SJCRH30 (cell line): Measurements from ENCODE around the gene ADM5. TPM values are rescaled to one million over a fixed set of nuclear protein-coding genes. Genes with fewer than 3 reads are reported as not detected.
A peak's percentile ranks its signal among the peaks of the same experiment; 100 is the strongest.

Source experiments
- DNase-seq, 2 experiments: peaks; one replicate each; pipeline ENCODE4 v3.0.0-alpha.2; 2015 to 2020
- H3K27ac ChIP-seq: fragments of 250-450 bp; sonication (Bioruptor Pico); 2 replicates; pipeline ENCODE4 v1.5.1; 2020; ENCODE audit warnings: mild to moderate bottlenecking, moderate library complexity
- H3K27me3 ChIP-seq: fragments of 250-450 bp; sonication (Bioruptor Pico); 2 replicates; pipeline ENCODE4 v1.5.1; 2020; ENCODE audit warnings: mild to moderate bottlenecking, moderate library complexity
- H3K36me3 ChIP-seq: fragments of 250-450 bp; sonication (Bioruptor Pico); 2 replicates; pipeline ENCODE4 v1.5.1; 2020; ENCODE audit warnings: mild to moderate bottlenecking, moderate library complexity
- H3K4me1 ChIP-seq: fragments of 250-450 bp; sonication (Bioruptor Pico); 2 replicates; pipeline ENCODE4 v1.5.1; 2020; ENCODE audit warnings: mild to moderate bottlenecking, moderate library complexity
- H3K4me3 ChIP-seq: fragments of 250-450 bp; sonication (Bioruptor Pico); 2 replicates; pipeline ENCODE4 v1.5.1; 2020; ENCODE audit warnings: mild to moderate bottlenecking, moderate library complexity
- H3K9me3 ChIP-seq: fragments of 250-450 bp; sonication (Bioruptor Pico); replicated peaks from 2 replicates; pipeline ENCODE4 v1.5.1; 2020; ENCODE audit warnings: mild to moderate bottlenecking, moderate library complexity
- total RNA-seq: library from RNA; depleted of rRNA; stranded (reverse); fragments of >200 nt; shearing (Covaris generic); gene quantifications from 2 replicates; pipeline ENCODE4 v1.2.3, GENCODE V29; 2014

The ADM5 gene
- total RNA-seq, 1 experiment from 2014 or later, result 7.7 TPM

DNA sequence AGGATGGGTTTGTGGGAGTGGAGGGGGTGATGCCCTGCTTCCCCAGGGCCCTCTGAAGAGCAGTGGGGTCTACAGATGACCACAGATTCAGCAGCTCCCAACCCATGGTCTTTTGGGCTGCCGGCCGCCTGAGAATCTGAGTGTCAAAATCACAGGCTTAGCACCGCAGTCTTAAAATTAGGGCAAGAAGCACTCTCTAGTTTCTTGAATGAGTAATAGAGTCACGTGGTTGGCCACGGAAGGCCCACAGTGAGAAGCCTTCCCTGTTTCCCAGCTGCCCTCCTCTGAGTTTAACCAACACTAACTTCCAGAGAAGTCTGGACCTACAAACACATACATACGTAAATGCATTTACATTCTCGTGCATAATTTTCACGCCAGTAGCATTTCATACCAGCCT, 7.1 kb upstream of the ADM5 start:
- Histone ChIP-seq H3K27me3 (no peaks in the 10 kb centered on the region), H3K9me3 (no peaks in the 10 kb centered on the region), H3K4me3 (no peak overlapping the region), H3K27ac (no peak overlapping the region), H3K36me3 (peaks cover 64% of the 10 kb centered on the region), H3K4me1 (peaks cover 18% of the 10 kb centered on the region)
- no peak for DNase-seq

DNA sequence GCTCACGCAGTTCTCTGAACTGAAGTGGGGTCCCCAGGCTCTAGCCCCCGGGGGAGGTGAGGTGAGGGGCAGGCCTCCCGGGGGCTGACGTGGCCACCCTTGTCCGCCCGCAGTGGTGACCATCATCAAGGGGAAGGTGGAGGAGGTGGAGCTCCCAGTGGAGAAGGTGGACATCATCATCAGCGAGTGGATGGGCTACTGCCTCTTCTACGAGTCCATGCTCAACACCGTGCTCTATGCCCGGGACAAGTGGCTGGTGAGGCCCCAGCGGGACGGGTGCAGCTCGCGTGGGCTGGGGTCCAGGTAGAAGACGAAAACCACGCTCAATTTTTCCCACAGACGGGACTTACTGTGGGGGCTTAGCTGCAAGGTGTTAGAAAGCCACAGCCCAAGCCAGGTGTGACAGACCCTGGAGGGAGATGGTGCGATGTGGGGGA, 5.6 kb upstream of the ADM5 start:
- no peak overlapping the region for H3K4me3 ChIP-seq
- H3K9me3 ChIP-seq, result no peaks in the 10 kb centered on the region
- H3K36me3 ChIP-seq, result peaks cover 74% of the 10 kb centered on the region
- H3K4me1 ChIP-seq, result peaks cover 17% of the 10 kb centered on the region
- no peak overlapping the region for H3K27ac ChIP-seq
- no peaks in the 10 kb centered on the region for H3K27me3 ChIP-seq
- DNase-seq, result no peak

DNA sequence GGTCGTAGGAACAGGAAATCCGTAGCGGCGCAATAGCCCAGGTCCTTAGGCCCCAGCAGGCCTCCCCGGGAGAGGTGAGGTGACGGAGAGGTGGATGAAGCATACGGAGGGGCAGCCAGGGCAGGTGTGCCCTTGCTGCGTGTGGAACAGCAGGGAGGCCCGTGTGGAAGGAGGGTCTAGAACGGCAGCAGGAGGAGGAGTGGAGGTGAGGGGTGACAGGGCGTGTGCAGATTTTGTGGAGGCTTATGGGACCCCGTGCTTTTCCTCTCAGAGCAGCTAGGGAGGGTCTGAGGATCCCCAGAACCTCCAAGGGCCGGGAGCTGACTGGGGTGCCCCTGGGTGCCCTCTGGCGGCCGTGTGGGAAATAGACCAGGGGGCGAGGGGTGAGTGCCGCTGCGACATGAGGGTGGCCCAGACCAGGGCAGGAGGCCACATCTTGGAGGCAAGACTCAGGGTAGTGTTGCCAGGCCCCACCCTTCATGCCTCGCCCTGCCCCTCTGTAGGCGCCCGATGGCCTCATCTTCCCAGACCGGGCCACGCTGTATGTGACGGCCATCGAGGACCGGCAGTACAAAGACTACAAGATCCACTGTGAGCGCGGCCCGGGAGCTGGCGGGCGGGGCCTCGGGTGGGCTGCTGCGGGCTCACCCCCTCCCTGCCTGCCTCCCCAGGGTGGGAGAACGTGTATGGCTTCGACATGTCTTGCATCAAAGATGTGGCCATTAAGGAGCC, 5.0 kb upstream of the ADM5 start:
- Histone ChIP-seq H3K27ac (no peak overlapping the region), H3K4me1 (peaks cover 13% of the 10 kb centered on the region), H3K36me3 (peaks cover 80% of the 10 kb centered on the region), H3K27me3 (no peaks in the 10 kb centered on the region), H3K4me3 (no peak overlapping the region), H3K9me3 (no peaks in the 10 kb centered on the region)
- DNase-seq, result no peak

DNA sequence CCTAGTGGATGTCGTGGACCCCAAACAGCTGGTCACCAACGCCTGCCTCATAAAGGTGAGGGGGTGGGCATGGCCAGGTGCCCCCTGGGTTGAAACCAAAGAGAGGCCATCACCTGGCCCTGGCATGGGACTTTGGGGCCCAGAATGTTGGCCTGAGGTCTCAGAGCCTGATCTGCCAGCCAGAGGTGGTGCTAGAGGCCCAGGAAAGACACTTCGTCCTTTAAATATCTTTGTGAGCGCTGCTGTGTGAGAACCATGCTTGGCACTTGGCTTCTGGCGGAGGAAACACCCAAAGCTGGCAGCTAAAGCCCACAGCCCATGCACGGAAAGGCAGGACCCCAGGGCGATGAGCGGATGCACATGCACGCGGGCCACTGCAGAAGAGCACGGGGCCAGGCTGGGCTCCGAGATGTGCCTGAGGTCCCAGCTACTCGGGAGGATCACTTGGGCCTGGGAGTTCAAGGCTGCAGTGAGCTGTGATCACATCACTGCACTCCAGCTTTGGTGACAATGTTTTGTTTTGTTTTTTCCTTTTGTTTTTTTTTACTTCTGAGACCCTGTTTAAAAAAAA, 4.3 kb upstream of the ADM5 start:
- no peak for DNase-seq
- H3K27me3 ChIP-seq, result no peaks in the 10 kb centered on the region
- peaks cover 8% of the 10 kb centered on the region for H3K4me1 ChIP-seq
- no peak overlapping the region for H3K4me3 ChIP-seq
- H3K27ac ChIP-seq, result no peak overlapping the region
- peaks cover 85% of the 10 kb centered on the region for H3K36me3 ChIP-seq
- H3K9me3 ChIP-seq, result no peaks in the 10 kb centered on the region

DNA sequence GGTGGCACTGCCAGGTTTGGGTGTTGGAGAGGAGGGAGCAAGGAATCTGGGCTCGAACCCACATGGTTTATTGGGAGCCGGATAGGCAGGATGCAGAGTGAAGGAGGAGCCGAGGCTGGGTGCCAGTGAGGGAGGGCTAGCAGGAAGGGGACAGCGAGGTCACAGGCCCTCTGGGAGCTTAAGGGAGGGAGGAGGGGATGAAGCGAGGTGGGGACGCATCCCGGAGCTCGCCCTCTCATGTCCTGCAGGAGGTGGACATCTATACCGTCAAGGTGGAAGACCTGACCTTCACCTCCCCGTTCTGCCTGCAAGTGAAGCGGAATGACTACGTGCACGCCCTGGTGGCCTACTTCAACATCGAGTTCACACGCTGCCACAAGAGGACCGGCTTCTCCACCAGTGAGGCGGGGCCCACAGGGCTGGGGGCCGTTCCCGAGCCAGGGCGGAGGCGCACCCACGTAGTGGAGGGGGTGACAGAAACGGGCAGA, 3.5 kb upstream of the ADM5 start:
- Histone ChIP-seq H3K9me3 (no peaks in the 10 kb centered on the region), H3K4me1 (0 out of 2 replicates have a peak, but pooled peaks cover 5% of the 10 kb centered on the region), H3K36me3 (peaks cover 78% of the 10 kb centered on the region), H3K27me3 (no peaks in the 10 kb centered on the region), H3K4me3 (no peak overlapping the region), H3K27ac (no peak overlapping the region)
- no peak for DNase-seq

DNA sequence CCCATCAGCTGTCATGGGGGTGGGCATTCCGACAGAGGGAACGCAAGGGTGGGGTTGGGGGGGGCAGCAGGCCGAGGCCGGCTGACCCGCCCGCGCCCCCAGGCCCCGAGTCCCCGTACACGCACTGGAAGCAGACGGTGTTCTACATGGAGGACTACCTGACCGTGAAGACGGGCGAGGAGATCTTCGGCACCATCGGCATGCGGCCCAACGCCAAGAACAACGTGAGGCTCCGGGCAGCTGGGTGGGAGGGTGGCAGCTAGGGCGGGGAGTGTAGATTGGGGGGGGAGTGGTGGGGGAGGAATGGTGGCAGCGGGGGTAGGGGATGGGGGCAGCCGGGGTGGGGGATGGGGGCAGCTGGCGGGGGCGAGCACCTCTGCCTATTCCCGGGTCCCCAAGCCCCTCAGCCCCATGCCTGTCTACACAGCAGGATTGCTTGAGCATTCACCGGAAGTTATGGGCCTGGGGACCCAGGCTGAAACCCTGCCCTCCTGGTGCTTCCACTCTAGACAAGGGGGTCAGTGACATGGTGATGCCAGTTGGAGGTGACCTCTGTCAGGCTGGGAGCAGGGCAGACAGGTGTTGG, 2.8 kb upstream of the ADM5 start:
- H3K27me3 ChIP-seq, result no peaks in the 10 kb centered on the region
- peaks cover 71% of the 10 kb centered on the region for H3K36me3 ChIP-seq
- H3K9me3 ChIP-seq, result no peaks in the 10 kb centered on the region
- 0 out of 2 replicates have a peak, but pooled peaks cover 3% of the 10 kb centered on the region for H3K4me1 ChIP-seq
- no peak overlapping the region for H3K27ac ChIP-seq
- DNase-seq, result no peak
- no peak overlapping the region for H3K4me3 ChIP-seq

DNA sequence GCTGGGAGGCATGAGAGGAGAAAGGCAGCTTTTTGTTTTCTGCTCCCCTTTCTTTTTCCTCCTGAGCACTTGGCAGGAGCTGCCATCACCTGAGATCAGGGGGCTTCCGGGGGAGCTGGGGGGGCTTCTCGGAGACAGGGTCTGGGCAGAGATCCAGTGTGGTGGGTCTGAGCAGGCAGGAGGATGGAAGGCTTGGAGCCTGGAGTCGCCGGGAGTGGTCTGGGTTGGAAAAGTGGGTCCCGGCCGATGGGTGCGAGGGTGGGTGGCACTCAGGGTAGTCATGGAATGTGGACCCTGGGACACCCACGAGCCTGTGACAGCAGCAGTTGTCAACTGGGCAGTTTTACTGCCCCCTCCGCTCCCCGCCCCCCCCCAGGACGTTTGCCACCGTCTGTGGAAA, 2.2 kb upstream of the ADM5 start:
- no peaks in the 10 kb centered on the region for H3K27me3 ChIP-seq
- H3K9me3 ChIP-seq, result no peaks in the 10 kb centered on the region
- H3K27ac ChIP-seq, result no peak overlapping the region
- no peak for DNase-seq
- no peak overlapping the region for H3K4me3 ChIP-seq
- H3K4me1 ChIP-seq, result 0 out of 2 replicates have a peak, but pooled peaks cover 3% of the 10 kb centered on the region
- H3K36me3 ChIP-seq, result peaks cover 66% of the 10 kb centered on the region

DNA sequence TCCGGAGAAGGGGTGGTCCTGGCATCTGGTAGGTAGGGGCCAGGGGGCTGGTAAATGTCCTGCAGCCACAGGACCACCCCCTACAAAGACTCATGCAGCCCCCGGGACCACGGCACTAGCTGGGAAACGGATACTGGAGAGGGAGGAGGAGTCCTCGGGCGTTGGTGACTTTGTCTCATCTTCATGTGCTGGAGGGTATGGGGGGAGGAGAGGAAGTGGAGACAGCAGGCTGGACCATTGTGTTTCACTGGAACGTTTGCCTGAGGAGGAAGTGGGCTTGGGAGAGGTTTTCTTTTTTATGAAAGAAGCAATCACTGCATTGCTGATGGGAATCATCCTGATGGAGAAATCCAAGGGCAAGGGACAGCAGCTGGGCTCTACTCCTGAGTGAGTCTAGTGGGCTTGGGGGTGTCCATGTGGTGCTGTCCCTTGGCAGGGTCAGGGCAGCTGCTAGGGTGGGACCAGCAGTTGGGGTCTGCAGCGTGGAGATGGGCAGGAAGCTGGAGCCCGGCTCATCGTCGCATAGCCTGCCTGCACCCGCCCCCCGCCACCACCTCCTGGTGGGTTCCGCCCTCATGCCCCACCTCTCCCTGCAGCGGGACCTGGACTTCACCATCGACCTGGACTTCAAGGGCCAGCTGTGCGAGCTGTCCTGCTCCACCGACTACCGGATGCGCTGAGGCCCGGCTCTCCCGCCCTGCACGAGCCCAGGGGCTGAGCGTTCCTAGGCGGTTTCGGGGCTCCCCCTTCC, 1.7 kb upstream of the ADM5 start:
- Histone ChIP-seq H3K9me3 (no peaks in the 10 kb centered on the region), H3K36me3 (peaks cover 60% of the 10 kb centered on the region), H3K4me3 (no peak overlapping the region), H3K4me1 (0 out of 2 replicates have a peak, but pooled peaks cover 3% of the 10 kb centered on the region), H3K27ac (no peak overlapping the region), H3K27me3 (no peaks in the 10 kb centered on the region)
- no peak for DNase-seq

DNA sequence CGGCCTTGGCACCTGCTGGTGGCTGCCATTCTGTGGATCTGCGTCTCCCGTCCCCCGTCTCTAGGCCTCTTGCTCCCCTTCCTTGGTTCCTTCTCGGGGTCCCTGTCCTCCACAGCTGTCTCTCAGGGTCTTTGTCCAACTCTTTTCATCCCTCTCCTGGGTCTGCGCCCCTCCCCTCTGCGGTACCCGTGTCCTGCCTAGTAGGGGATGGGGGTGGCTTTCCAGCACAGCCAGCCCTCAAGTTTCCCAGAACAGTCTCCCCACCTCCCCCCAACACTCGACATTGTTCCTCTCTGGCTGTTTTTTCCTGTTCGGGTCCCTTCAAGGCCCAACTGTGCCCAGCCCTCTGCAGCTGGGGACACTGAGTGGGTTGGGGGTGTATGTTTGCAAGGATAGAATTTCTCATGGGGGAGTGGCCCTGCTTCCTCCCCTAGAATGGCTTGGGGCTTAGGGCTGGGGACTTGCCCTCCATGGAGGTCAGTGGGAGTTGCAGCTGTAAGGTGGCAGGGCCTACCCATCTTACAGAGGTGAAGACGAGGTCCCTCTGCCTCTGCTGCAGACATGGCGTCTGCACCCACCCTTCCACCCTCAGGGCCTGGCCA, 762 bp upstream of the ADM5 start:
- Histone ChIP-seq H3K27ac (no peak overlapping the region), H3K9me3 (no peaks in the 10 kb centered on the region), H3K27me3 (no peaks in the 10 kb centered on the region), H3K4me1 (0 out of 2 replicates have a peak, but pooled peaks cover 3% of the 10 kb centered on the region), H3K36me3 (peaks cover 52% of the 10 kb centered on the region), H3K4me3 (no peak overlapping the region)
- DNase-seq, result no peak

DNA sequence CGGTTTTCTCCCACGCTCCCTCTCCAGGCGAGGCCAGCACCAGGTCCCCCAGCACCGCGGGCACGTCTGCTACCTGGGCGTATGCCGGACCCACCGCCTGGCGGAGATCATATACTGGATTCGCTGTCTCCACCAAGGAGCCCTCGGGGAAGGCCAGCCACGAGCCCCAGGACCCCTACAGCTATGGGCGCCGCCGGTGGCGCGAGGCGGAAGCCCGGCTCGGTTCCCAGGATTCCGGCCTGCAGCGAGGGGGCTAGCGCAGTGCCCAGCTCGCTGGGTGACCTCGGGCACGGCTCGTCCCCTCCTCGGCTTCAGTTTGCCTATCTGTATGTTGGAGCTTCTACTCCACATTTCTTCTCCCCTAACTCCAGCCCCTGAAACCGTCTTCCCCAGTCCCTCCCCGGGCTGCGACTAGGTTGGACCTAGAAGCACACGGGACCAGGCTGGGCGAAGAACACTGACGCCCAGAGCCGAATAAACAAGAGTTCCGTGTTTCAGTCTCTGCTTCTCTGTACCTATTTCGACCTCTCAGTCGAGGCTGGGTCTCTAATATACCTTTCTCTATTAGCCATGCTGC, 773 bp downstream of the ADM5 start:
- Histone ChIP-seq H3K27me3 (no peaks in the 10 kb centered on the region), H3K36me3 (peaks cover 37% of the 10 kb centered on the region), H3K9me3 (no peaks in the 10 kb centered on the region), H3K27ac (peak overlapping the region; percentile 67), H3K4me3 (peak overlapping the region; percentile 57), H3K4me1 (0 out of 2 replicates have a peak, but pooled peaks cover 3% of the 10 kb centered on the region)
- DNase-seq, result no peak

DNA sequence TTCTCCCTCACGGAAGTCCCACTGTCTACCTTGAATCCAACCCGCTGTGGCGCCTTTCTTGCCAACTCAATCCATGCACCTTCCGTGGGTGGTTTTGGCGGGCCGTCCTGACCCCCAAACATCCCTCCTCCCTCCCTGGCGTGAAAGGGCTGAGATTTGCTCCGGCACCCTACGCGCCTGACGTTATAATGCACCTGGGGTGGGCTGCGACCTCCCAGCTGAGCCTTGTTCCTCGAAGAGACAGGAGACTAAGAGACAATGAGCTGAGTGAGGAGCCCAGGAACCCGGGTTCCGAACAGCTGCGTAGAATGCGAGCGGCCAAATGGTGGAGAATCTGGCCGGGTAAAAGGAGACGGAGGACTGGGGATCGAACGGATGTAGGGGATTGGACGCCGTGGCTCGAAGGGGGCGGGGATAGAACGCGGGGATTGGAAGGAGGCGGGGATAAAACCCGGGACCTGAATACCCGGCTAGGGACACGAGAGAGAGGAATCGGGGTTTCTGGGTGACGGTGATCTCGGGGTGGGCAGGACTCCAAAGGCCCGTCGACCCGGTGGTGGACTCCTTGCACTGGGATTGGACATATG, 1.4 kb downstream of the ADM5 start, which contains the start of gene CPT1C:
TSS of gene CPT1C (plus strand) at position 461 of the 587 bp plus-strand sequence. CDS start 1,137 bp downstream, outside the sequence.
- DNase-seq, result peak; percentile 91 to 94
- H3K4me3 ChIP-seq, result peak within 1 kb of the TSS; percentile 57
- H3K9me3 ChIP-seq, result no peaks in the 10 kb centered on the region
- 0 out of 2 replicates have a peak, but pooled peaks cover 3% of the 10 kb centered on the region for H3K4me1 ChIP-seq
- H3K36me3 ChIP-seq, result peaks cover 32% of the 10 kb centered on the region
- no peaks in the 10 kb centered on the region for H3K27me3 ChIP-seq
- peak within 1 kb of the TSS; percentile 67 for H3K27ac ChIP-seq

DNA sequence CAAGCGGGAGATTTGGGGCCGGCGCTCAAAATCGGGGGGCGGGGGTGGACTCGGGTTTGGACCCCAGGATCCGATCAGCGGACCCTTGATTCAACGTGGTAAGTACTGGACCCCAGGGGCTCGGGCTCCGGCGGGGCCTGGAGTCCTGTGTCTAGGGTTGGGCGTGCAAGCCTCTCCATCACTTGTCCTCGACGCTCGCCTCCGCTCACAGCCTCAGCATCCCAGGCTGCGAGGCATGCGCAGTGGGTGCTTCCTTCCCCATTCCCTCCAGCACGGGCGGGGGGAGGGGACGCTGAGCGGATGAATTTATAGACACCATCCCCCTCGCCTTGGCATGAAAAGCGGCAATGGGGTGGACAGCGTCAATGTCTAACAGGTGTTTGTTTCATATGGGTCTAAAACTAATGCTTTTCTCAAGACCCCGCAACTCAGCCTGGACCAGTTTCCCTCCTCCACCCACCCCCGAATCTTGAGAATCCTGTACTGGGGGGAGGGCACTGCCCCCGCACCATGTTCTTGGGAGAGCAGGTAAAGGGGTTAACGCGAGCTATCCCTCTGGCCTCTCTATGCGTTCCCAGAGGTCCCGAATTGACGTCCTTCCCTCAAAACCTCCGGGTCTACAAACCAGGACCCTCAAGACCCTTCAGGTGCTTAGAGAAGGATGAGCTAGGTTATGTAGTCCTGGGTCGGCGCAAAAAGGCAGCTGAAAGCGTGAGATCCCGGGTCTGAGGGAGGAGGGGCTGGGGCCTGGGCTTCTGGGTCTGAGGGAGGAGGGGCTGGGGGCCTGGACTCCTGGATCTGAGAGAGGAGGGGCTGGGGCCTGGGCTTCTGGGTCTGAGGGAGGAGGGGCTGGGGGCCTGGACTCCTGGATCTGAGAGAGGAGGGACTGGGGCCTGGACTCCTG, 2.1 kb downstream of the ADM5 start:
- no peaks in the 10 kb centered on the region for H3K9me3 ChIP-seq
- H3K36me3 ChIP-seq, result peaks cover 26% of the 10 kb centered on the region
- H3K4me3 ChIP-seq, result peak overlapping the region; percentile 57
- H3K27me3 ChIP-seq, result no peaks in the 10 kb centered on the region
- 0 out of 2 replicates have a peak, but pooled peaks cover 3% of the 10 kb centered on the region for H3K4me1 ChIP-seq
- H3K27ac ChIP-seq, result no peak overlapping the region; the same call in 1 of the 2 replicates
- peak; percentile 79 to 86 for DNase-seq

DNA sequence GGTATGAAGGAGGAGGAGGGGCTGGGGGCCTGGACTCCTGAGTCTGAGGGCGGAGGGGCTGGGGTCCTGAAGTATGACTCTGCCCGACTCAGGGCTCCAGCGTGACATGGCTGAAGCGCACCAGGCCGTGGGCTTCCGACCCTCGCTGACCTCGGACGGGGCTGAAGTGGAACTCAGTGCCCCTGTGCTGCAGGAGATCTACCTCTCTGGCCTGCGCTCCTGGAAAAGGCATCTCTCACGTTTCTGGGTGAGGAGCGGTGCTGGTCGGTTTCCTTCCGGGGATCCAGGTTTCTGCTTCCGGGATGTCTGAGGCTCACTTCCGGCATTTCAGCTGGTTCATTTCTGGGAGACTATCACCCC, 2.7 kb downstream of the ADM5 start:
- Histone ChIP-seq H3K36me3 (peaks cover 22% of the 10 kb centered on the region), H3K27ac (no peak overlapping the region), H3K9me3 (no peaks in the 10 kb centered on the region), H3K27me3 (no peaks in the 10 kb centered on the region), H3K4me1 (0 out of 2 replicates have a peak, but pooled peaks cover 3% of the 10 kb centered on the region), H3K4me3 (no peak overlapping the region)
- DNase-seq, result no peak
